HG02571 (cell line): ENCODE results near the gene KLHL3.

ENCODE experiments used
- ATAC-seq: cut with Tn5 transposase; IDR thresholded peaks from one replicate; pipeline ENCODE4 v1.9.1; 2021; ENCODE audit warnings: mild to moderate bottlenecking, moderate library complexity; ENCODE audit not compliant: unreplicated experiment

Gene KLHL3

GRCh38 chr5:137615171-137615775 is 120.6 kb downstream of the KLHL3 start:
- ATAC-seq, result no peak

GRCh38 chr5:137613554-137614265 is 122.2 kb downstream of the KLHL3 start:
- ATAC-seq, result no peak

- no peak for ATAC-seq
Measured at GRCh38 chr5:137612576-137612975, 123.3 kb downstream of the KLHL3 start.

GRCh38 chr5:137611794-137612435 is 124.0 kb downstream of the KLHL3 start:
- no peak for ATAC-seq

- no peak for ATAC-seq
Measured at GRCh38 chr5:137611011-137611580, 124.8 kb downstream of the KLHL3 start.

DNA sequence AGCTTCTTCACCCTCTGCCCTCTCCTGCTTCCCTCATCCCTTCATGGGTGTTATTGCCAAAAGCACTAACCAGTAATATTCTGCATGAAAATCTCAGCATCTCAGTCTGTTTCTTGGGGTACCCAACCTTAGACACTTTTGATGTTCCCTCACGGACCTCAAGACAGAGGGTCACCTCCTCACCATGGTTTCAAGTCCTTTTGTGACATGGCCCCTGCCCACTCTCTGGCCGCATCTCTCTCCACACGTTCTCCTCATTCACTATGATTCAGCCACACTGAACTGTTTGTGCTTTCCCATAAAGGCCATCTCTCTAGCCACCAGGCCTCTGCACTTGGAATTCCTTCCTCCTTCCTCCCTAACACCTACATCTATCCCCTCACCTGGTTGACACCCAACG is 125.3 kb downstream of the KLHL3 start:
- no peak for ATAC-seq

DNA sequence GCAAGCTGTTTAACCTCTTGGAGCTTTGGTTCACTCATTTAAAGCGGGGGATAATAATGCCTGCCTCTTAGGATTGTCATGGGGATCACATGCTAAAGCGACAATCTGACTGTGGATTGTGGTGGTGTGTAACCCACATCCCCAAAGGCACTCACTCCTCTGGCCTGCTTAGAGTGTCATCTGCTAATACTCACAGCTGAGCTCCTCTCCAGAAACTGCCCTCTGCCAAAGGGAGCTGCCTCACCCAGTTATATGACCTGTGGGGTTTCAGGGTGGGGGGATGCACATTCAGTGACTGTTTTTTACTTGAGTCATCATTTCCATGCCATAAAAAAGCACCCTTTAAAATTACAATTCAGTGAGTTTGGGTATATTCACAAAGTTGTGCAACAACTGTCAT is 126.8 kb downstream of the KLHL3 start:
- no peak for ATAC-seq

DNA sequence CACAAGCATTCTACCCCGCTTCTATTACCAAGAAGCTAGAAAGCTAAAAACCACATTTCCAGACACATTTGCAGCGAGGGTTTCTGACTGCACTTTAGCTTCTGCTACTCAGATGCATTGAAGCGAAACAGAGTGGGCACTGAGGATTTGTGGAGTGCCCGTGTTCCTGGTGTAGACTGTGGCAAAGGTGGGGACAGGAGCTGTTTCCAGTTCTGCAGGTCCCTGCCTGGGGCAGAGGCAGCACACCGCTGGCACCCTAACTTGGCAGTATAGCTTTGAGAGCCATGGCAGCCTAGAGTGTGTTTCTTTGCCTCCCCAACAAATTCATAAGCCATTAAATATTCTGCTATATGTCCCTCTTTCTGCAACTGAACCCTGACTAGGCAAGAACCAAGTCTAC is 128.1 kb downstream of the KLHL3 start:
- no peak for ATAC-seq

GRCh38 chr5:137606401-137606800 is 129.5 kb downstream of the KLHL3 start:
- ATAC-seq, result no peak

DNA sequence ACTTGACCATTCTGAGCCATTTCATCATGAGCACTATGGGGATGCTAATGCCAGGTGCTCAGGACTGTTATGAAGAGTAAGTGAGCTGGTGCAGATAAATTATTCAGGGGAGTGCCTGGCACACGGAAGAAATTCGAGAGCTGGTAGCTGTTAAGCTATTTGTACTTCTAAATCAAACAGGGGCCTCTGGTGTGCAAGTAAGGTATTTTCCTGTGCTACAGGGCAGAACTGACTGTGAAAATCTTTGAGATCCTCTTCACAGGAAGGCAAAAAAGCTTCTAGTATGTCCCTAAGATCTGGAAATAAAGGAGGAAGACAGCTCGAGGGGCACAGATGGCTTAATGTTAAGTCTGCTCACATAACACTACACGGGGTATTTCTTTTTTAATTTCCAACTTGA is 130.5 kb downstream of the KLHL3 start:
- ATAC-seq, result no peak

- no peak for ATAC-seq
Measured at GRCh38 chr5:137604348-137605095, 131.4 kb downstream of the KLHL3 start.

- ATAC-seq, result no peak
Measured at GRCh38 chr5:137603891-137604290, 132.0 kb downstream of the KLHL3 start.

DNA sequence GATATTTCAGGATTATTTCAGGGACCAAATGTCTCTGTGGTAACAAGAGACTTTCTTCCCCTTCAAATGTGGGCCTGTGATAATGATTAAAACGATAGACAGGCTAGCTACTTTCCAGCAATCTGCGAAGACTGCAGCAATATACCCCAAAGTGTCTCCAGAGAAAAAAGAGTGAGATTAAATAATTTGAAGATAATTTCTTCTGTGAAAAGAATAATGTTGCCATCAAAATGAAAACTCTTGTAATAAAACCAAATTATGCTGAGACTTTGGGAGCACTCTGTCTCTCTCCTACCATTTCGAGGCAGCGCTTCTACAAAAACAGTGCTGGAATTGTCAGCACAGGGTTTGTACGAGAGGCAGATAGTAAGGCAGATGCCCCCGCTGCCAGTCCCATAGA is 132.5 kb downstream of the KLHL3 start:
- no peak for ATAC-seq

- ATAC-seq, result no peak
Measured at GRCh38 chr5:137602721-137603273, 133.1 kb downstream of the KLHL3 start.

DNA sequence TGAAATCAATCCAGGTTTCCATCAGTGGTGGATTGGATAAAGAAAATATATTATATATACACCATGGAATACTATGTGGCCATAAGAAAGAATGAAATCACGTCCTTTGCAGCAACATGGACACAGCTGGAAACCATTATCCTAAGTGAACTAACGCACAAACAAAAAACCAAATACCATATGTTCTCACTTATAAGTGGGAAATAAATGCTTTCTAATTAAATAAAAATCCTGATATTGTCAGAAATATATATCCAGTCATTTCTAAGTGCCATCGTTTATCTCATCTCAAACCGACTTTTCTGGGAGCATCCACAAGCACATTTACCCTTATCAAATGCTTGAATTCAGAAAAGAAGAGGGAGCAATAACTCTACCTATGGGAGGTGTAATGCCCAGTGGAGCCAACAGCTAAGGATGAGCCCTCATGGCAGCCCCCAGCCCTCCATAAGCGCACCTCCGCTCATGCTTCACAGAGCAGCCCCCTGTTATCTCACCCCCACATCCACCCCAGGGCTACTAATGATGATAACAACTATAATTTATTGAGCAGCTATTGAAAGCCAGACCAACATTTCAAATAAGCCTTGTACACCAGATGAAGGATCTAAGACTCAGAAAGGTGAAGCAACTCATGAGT is 135.0 kb downstream of the KLHL3 start:
- ATAC-seq, result no peak

DNA sequence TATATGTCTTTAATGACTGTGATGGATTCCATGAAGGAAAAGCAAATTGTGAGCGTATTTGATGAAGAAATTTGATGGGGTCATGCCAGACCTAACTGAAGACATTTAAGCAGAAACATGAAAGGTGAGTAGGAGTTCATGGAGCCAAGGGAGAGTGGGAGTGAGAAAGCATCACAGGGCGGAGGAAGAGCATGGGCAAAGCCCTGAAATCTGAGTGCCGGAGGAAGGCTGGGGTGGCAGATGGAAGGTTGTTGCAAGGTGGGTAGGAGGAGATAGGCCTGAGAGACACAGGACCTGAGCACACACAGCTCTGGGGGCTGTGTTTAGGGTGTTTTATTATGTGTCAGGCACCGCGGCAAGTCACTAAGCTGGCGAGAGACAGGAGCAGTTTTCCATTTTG is 136.4 kb downstream of the KLHL3 start:
- ATAC-seq, result no peak

GRCh38 chr5:137598399-137598798 is 137.5 kb downstream of the KLHL3 start:
- no peak for ATAC-seq

DNA sequence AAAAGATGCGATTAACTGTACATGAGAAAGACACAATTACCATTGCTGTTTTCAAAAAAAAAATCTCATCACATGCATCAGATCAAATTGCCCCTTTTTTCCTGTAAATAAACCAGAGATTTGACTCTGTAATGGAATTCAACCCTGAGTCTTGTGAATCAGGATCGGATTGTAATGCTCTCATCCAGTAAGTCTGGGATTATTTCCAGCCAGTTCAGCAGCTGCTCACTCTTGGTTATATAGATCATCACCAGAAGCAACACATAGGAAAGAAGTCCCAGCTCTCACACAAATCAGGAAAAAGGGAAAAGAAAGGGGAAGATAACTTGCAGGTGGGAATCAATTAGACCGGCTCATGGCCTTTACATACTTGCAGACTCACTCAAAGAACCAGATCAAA is 138.9 kb downstream of the KLHL3 start:
- ATAC-seq, result no peak

- no peak for ATAC-seq
Measured at GRCh38 chr5:137595396-137596079, 140.4 kb downstream of the KLHL3 start.

DNA sequence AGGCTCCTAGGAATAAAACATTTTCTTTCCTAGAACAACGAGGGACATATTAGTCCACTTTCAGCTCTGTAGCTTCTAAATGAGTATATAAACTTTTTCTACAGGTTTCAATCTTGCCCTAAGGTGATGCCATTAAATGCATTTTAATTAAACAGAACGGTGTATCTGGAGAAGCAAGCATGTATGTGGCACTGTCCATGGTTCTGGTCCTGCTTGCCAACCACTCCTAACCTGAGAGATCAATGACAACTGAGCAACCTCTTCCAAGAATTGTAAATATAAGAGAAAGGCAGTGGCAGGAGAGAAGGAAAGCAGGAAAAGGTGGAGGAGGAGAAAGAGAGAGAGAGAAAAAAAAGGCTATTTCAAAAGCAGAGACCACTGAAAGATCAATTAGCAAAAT is 141.2 kb downstream of the KLHL3 start:
- ATAC-seq, result no peak
